ENCODE measurements around the gene KCTD19.

Gene KCTD19

DNA sequence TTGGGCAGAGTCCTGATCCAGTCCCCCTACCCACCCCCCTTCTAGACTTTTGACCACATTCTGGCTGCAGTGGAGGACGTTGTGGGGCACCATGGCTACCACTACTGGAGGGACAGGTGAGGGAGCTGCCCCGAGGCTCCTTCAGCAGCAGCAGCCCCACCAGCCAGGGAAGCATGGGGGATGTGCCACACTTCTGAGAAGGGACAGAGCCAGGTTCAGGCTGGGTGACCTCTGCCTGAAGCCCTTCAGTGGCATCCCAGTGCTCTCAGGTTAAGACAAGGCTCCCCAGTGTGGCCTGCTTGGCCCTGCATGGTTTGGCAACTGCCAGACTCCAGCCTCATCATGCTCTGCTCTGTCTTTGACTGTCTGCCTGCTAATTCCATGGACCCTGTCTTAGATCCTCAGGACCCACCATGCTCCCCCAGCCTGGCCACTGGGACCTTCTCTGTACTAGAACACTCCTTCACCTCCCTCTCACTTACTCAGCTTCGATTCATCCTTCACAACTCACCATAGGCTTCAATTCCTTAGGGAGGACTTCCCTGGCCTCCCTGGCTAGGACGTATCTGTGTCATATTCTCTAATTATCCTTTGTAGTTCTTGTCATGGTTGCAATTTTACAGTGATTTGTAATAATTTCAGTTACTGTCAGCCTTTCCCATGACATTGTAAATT lies 68.9 kb downstream of the KCTD19 start:
- no peak for DNase-seq

GRCh38 chr16:67256701-67257230 lies 69.8 kb downstream of the KCTD19 start:
- no peak for DNase-seq

DNA sequence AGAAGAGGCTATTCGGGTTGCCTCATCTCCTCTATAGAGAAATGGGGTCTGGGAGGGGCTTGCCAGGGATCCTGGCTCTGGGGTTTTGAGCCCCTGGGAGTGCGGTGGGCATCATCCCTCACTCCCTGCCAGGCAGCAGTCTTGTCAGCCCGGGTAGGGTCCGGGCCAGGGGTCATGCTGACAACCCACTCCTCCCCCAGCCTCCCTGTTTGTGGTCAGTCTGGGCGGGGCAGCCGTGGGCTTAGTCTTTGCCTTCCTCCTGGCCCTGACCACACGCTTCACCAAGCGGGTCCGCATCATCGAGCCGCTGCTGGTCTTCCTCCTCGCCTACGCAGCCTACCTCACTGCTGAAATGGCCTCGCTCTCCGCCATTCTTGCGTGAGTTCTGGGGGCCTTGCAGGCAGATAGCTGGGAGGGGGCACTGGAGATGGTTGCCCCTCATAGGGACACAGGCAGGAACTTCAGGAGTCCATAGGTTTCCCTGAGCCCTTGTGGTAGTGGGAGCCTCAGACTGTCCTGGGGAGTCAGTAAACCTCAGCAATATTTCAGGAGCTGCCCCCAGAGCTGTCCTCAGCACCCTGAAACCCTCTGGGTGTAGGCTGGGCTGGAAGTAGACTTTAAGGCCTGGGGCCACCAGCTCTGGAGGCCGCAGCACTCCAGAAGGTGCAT lies 70.9 kb downstream of the KCTD19 start:
- no peak for DNase-seq

DNA sequence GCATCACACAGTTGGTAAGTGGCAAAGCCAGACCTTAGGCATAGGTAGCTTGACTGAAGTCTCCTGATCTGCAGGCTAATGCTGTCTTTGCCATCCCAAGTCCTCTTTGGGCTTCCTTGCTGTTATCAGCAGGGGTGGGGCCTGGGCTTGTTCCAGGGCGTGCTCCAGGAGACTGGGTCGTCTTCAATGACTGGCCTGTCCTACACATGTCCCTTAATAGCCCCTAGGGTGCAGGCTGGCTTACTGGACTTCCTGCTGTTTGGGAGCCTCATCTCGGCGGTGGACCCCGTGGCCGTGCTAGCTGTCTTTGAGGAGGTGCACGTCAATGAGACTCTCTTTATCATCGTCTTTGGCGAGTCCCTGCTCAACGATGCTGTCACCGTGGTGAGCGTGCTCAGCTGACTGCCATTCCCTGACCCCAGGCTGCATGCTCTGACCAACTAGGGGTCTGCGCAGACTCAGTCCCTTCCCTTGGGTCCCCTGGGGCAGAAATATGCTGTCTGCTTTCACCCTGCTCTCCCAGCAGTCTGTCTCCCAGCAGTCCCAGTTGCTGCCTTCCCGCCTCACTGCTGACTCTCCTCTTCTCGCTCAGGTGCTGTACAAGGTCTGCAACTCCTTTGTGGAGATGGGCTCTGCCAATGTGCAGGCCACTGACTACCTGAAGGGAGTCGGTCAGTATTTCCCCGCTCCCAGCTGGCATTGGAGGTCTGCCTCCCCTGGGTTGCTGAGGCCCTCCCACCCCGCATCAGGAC lies 71.6 kb downstream of the KCTD19 start:
- no peak for DNase-seq

DNA sequence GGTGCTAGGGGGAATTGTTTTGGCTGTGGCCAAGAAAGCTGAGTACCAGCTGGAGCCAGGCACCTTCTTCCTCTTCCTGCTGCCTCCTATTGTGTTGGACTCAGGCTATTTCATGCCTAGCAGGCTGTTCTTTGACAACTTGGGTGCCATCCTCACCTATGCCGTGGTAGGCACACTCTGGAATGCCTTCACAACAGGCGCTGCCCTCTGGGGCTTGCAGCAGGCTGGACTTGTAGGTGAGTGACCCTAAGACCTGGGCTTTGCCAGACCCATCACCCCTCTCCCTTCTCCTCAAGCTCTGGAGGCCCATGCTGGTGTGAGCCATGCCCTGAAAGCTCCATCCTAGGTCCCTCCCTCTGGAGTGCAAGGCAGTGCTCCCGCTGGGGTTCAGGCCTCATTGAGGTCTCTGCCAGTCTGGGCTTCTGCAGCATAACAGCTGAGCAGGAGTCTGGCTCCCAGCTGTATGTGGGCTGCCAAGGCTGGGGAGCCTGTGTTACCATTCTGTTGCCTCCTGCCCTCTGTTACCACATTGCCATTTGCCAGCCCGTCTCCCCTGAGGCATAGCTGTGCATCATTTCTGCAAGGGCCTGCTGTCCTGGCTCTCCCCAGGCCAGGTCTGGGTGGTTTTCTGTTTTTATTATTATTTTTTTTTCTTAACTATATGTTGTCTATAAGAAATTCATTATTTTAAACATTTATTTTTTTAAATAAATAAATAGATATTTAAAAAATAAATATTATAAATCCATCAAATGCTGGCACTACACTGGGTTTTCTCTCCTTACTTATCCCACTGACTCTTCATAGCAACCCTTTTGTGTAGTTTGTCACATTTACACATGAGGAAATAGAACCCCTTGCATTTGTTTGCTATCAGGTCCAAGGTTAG lies 73.7 kb downstream of the KCTD19 start:
- DNase-seq: no peak

DNA sequence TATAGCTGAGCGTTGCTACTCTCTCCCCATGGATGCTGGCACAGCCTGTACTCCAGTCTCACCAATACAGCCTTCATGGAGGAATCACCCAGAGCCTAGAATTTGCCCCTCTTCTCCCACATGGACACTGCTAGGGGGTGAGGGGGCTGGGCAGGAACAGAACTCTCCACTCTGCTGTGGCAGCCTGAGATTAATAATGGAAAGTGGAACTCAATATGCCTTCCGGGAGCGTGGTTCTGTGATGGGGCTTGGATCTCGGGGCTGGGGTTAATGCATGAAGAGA lies 76.6 kb downstream of the KCTD19 start:
- DNase-seq: no peak

- no peak for DNase-seq
Measured at GRCh38 chr16:67249178-67250044, 77.1 kb downstream of the KCTD19 start.

GRCh38 chr16:67248401-67249177 lies 78.0 kb downstream of the KCTD19 start, which contains the start of gene SLC9A5:
SLC9A5 (plus strand) TSS chr16:67248979; CDS start chr16:67249015, 36 bp downstream.
- no peak for DNase-seq

- DNase-seq: no peak
Measured at GRCh38 chr16:67248073-67248400, 78.5 kb downstream of the KCTD19 start.

DNA sequence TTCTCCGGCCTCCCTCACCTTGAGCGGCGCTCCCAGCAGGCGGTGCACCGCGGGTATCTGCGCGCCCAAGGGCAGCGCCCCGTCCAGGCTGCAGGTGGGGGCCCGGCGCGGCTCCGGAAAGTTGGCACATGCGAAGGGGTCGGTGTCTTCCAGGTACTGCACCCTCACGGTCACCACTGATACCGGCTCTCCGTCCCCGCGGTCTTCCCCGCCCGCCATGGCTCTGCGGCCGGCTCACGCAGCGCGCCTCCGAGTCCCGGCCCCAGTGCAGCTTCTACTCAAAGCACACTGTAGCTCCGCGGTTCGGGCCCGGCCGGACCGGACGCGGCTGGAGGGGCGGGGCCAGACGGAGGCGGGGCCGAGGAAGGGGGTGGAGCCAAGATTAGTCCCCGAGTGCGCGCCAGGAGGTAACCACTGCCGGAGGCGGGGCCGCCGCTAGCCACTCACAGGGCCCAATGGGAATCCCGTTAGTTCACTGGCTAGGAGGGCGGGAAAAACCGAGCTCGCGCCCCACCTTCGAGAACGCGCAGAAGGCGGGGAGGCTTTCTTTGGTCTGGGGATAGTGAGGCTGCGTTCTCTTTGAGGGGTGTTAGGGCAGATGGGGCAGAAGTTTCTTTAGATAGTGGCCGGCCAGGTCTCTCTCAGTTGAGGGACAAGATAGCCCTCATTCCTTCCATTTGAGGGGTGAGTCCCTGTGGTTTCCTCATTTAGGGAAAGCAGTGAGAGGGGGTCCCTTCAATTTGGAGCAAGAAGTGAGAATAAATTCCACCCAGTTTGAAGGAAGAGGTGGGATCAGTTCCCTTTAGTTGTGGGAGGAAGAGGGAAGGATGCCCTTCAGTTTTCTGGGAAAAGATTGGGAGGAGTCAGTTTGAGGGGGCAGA lies 79.1 kb downstream of the KCTD19 start, which contains the start of gene FHOD1:
Gene FHOD1, minus strand, starts transcription at position 290 of the 881 bp plus-strand sequence. Its CDS starts 71 bp downstream, at position 219.
- peak; percentile 57 for DNase-seq

DNA sequence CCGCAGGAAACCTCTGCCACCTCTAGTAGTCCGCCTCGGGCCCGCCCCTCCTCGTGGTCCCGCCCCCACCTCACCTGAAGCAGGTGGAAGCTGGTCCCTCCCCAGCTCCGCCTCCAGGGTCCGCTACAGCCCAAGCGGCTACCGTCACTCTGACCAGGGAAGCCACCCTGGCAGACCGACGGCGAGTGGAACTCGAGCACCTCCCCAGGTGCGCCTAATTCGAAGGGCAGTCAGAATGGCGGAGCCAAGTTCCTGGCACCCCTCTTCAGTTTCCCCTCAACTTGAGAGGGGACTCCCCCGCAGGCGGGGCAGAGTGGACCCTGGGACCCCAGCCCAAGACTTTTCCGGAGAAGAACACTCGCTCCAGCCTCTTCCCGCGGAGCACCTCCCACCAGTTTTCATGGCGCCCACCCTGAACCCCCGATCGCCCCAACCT lies 79.8 kb downstream of the KCTD19 start:
- no peak for DNase-seq

GRCh38 chr16:67246081-67246755 lies 80.3 kb downstream of the KCTD19 start:
- no peak for DNase-seq

GRCh38 chr16:67245674-67246080 lies 80.9 kb downstream of the KCTD19 start:
- no peak for DNase-seq

DNA sequence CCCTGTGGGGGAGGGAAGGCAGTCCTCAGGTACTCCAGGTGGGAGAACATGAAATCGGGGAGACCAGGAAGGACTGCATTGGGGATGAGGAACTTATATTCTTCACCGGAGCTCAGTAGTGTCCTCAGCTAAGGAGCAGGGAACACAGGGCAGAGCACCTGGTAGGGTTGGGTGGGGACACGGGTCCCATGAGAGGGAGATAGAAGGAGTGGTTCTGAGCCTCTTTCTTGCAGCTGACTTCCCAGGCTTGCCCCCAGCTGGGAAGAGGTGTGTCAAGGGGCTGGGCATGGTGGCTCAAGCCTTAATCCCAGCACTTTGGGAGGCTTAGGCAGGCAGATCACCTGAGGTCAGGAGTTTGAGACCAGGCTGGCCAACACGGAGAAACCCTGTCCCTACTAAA lies 81.4 kb downstream of the KCTD19 start:
- DNase-seq: no peak

GRCh38 chr16:67244387-67245185 lies 82.0 kb downstream of the KCTD19 start:
- DNase-seq: no peak

- no peak for DNase-seq
Measured at GRCh38 chr16:67243481-67243880, 83.1 kb downstream of the KCTD19 start.

DNA sequence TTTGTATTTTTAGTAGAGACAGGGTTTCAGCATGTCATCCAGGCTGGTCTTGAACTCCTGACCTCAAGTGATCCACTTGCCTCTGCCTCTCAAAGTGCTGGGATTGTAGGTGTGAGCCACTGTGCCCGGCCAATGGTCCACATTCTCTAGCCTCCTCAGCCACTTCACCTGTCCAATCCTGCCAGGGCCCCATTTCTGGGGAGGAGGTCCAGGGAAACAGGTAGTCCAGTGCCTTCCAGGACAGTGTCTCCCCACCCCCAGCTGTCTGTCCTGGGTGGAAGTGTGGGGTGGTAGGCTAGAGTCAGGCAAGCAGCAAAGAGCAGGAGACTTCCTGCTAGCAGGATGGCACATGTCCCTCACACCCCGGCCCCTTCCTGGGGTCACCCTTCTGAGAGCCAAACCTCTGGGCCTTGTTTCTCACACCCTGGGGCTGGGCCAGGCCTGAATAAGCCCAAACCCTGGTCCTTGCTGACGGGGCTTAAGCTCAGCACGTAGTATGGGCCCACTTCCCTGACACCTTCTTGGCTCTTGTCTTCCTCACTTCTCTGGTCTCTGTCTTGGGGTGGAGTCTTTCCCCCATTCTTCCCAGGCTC lies 84.3 kb downstream of the KCTD19 start:
- no peak for DNase-seq
